Measurements from ENCODE around the gene DARS1.
"Not testable (repeated sequence)": the region's sequence is repeated elsewhere in the genome, so short reads cannot be mapped to it uniquely, and the experiment has no call there.

DARS1 gene

GRCh38 chr2:135980434-135981079, 4.9 kb downstream of the DARS1 start:
- Histone ChIP-seq H3K4me3 (ENCODE audit: low read depth in 1 of 2, low read length in 2 of 2) (no peak overlapping the region), H3K27me3 (ENCODE audit: low read depth, low read length) (no peaks in the 10 kb centered on the region), H3K36me3 (ENCODE audit: control insufficient read depth in 1 of 2, insufficient read depth in 2 of 2, low read length in 2 of 2) (peaks cover 19 to 24% of the 10 kb centered on the region in 2 donors), H3K27ac (ENCODE audit: low read length) (no peak overlapping the region), H3K4me1 (ENCODE audit: control insufficient read depth in 1 of 2, insufficient read depth in 2 of 2, low read length in 2 of 2) (peaks cover 7 to 30% of the 10 kb centered on the region in 2 donors), H3K9me3 (ENCODE audit: control insufficient read depth in 1 of 2, low read length in 2 of 2) (no peaks in the 10 kb centered on the region)

DNA sequence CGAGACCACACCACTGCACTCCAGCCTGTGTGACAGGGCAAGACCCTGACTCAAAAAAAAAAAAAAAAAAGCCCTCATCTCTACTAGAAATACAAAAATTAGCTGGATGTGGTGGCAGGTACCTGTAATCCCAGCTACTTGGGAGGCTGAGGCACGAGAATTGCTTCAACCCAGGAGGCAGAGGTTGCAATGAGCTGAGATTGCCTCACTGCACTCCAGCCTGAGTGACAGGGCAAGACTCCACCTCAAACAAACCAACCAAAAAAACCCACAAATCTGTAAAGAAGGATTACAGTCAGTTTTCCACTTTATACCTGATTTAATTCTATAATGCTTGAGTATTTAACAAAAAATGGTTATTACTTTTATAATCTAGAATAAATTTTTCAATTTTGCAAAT, 9.7 kb downstream of the DARS1 start:
- Histone ChIP-seq H3K27me3 (ENCODE audit: low read depth, low read length) (no peaks in the 10 kb centered on the region), H3K4me3 (ENCODE audit: low read depth in 1 of 2, low read length in 2 of 2) (no peak overlapping the region), H3K36me3 (ENCODE audit: control insufficient read depth in 1 of 2, insufficient read depth in 2 of 2, low read length in 2 of 2) (peaks cover 19 to 32% of the 10 kb centered on the region in 2 donors), H3K4me1 (ENCODE audit: control insufficient read depth in 1 of 2, insufficient read depth in 2 of 2, low read length in 2 of 2) (peaks cover 0 to 13% of the 10 kb centered on the region in 2 donors), H3K9me3 (ENCODE audit: control insufficient read depth in 1 of 2, low read length in 2 of 2) (no peaks in the 10 kb centered on the region), H3K27ac (ENCODE audit: low read length) (no peak overlapping the region)

- H3K4me1 ChIP-seq (ENCODE audit: control insufficient read depth in 1 of 2, insufficient read depth in 2 of 2, low read length in 2 of 2) = no peaks in the 10 kb centered on the region
- H3K9me3 ChIP-seq (ENCODE audit: control insufficient read depth in 1 of 2, low read length in 2 of 2) = no peaks in the 10 kb centered on the region
- peaks cover 18 to 32% of the 10 kb centered on the region in 2 donors for H3K36me3 ChIP-seq (ENCODE audit: control insufficient read depth in 1 of 2, insufficient read depth in 2 of 2, low read length in 2 of 2)
- no peak overlapping the region for H3K27ac ChIP-seq (ENCODE audit: low read length)
- H3K27me3 ChIP-seq (ENCODE audit: low read depth, low read length) = no peaks in the 10 kb centered on the region
- no peak overlapping the region for H3K4me3 ChIP-seq (ENCODE audit: low read depth in 1 of 2, low read length in 2 of 2)
These were observed 11.4 kb downstream of the DARS1 start for GRCh38 chr2:135974036-135974435.

GRCh38 chr2:135969655-135970387, 15.6 kb downstream of the DARS1 start:
- no peak overlapping the region for H3K4me3 ChIP-seq (ENCODE audit: low read depth in 1 of 2, low read length in 2 of 2)
- H3K36me3 ChIP-seq (ENCODE audit: control insufficient read depth in 1 of 2, insufficient read depth in 2 of 2, low read length in 2 of 2) = peaks cover 9 to 15% of the 10 kb centered on the region in 2 donors
- no peak overlapping the region for H3K27ac ChIP-seq (ENCODE audit: low read length)
- H3K27me3 ChIP-seq (ENCODE audit: low read depth, low read length) = no peaks in the 10 kb centered on the region
- H3K4me1 ChIP-seq (ENCODE audit: control insufficient read depth in 1 of 2, insufficient read depth in 2 of 2, low read length in 2 of 2) = no peaks in the 10 kb centered on the region
- no peaks in the 10 kb centered on the region for H3K9me3 ChIP-seq (ENCODE audit: control insufficient read depth in 1 of 2, low read length in 2 of 2)

GRCh38 chr2:135965756-135966155, 19.7 kb downstream of the DARS1 start:
- Histone ChIP-seq H3K4me3 (ENCODE audit: low read depth in 1 of 2, low read length in 2 of 2) (no peak overlapping the region), H3K9me3 (ENCODE audit: control insufficient read depth in 1 of 2, low read length in 2 of 2) (no peaks in the 10 kb centered on the region), H3K27ac (ENCODE audit: low read length) (no peak overlapping the region), H3K27me3 (ENCODE audit: low read depth, low read length) (no peaks in the 10 kb centered on the region), H3K36me3 (ENCODE audit: control insufficient read depth in 1 of 2, insufficient read depth in 2 of 2, low read length in 2 of 2) (peaks cover 0 to 5% of the 10 kb centered on the region in 2 donors), H3K4me1 (ENCODE audit: control insufficient read depth in 1 of 2, insufficient read depth in 2 of 2, low read length in 2 of 2) (no peaks in the 10 kb centered on the region)

GRCh38 chr2:135964404-135964803, 21.0 kb downstream of the DARS1 start:
- H3K9me3 ChIP-seq (ENCODE audit: control insufficient read depth in 1 of 2, low read length in 2 of 2); H3K27ac ChIP-seq (ENCODE audit: low read length); H3K27me3 ChIP-seq (ENCODE audit: low read depth, low read length); H3K4me3 ChIP-seq (ENCODE audit: low read depth in 1 of 2, low read length in 2 of 2); H3K4me1 ChIP-seq (ENCODE audit: control insufficient read depth in 1 of 2, insufficient read depth in 2 of 2, low read length in 2 of 2): not testable (repeated sequence)
- peaks cover 0 to 12% of the 10 kb centered on the region in 2 donors for H3K36me3 ChIP-seq (ENCODE audit: control insufficient read depth in 1 of 2, insufficient read depth in 2 of 2, low read length in 2 of 2)

GRCh38 chr2:135963841-135964240, 21.6 kb downstream of the DARS1 start:
- no peaks in the 10 kb centered on the region for H3K9me3 ChIP-seq (ENCODE audit: control insufficient read depth in 1 of 2, low read length in 2 of 2)
- no peak overlapping the region for H3K27ac ChIP-seq (ENCODE audit: low read length)

DNA sequence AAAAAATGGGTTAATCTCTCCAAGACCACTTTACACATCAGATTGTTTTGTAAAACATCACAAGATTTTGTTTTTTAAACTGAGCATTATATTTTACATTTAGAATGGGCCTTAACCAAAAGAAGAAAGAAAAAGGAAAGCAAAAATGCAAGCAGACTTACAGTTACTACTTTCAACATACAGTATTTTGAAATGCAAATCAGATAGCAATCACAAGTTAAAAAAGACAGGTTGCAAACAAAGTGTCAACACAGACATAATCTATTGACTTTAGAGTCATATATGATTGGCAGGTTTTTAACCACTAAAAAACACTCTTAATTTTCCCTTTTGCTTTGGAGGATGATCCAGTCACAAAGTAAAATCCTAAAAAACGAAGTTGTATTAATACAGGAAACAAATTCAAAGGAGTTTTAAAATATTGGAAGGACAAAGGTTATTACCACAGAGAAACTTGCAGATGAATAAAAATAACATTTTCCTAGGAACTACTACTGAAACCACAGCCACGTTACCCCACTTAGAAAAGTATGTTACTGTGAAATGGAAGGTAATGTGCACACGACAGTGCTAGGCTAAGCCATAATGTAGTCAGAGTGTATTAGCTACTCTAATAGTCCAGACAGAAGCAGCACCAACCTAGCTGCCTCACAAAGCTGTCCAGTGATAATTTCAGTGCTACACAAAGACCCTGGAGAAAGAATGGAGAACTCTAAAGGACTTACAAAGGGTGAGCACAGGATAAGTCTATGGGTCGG, 22.9 kb downstream of the DARS1 start:
- H3K36me3 ChIP-seq (ENCODE audit: control insufficient read depth in 1 of 2, insufficient read depth in 2 of 2, low read length in 2 of 2) = peaks cover 0 to 9% of the 10 kb centered on the region in 2 donors
- no peak overlapping the region for H3K4me3 ChIP-seq (ENCODE audit: low read depth in 1 of 2, low read length in 2 of 2)
- H3K27me3 ChIP-seq (ENCODE audit: low read depth, low read length) = no peaks in the 10 kb centered on the region
- H3K9me3 ChIP-seq (ENCODE audit: control insufficient read depth in 1 of 2, low read length in 2 of 2) = no peaks in the 10 kb centered on the region
- H3K27ac ChIP-seq (ENCODE audit: low read length) = no peak overlapping the region
- no peaks in the 10 kb centered on the region for H3K4me1 ChIP-seq (ENCODE audit: control insufficient read depth in 1 of 2, insufficient read depth in 2 of 2, low read length in 2 of 2)

More at GRCh38 chr2:135963841-135964240, 21.6 kb downstream of the DARS1 start:
- Histone ChIP-seq H3K4me1 (ENCODE audit: control insufficient read depth in 1 of 2, insufficient read depth in 2 of 2, low read length in 2 of 2) (no peaks in the 10 kb centered on the region), H3K4me3 (ENCODE audit: low read depth in 1 of 2, low read length in 2 of 2) (no peak overlapping the region), H3K27me3 (ENCODE audit: low read depth, low read length) (no peaks in the 10 kb centered on the region), H3K36me3 (ENCODE audit: control insufficient read depth in 1 of 2, insufficient read depth in 2 of 2, low read length in 2 of 2) (peaks cover 0 to 12% of the 10 kb centered on the region in 2 donors)

GRCh38 chr2:135960656-135961551, 24.5 kb downstream of the DARS1 start:
- Histone ChIP-seq H3K9me3 (ENCODE audit: control insufficient read depth in 1 of 2, low read length in 2 of 2) (no peaks in the 10 kb centered on the region), H3K4me3 (ENCODE audit: low read depth in 1 of 2, low read length in 2 of 2) (no peak overlapping the region), H3K4me1 (ENCODE audit: control insufficient read depth in 1 of 2, insufficient read depth in 2 of 2, low read length in 2 of 2) (no peaks in the 10 kb centered on the region), H3K27me3 (ENCODE audit: low read depth, low read length) (no peaks in the 10 kb centered on the region), H3K27ac (ENCODE audit: low read length) (peak overlapping the region; percentile 10), H3K36me3 (ENCODE audit: control insufficient read depth in 1 of 2, insufficient read depth in 2 of 2, low read length in 2 of 2) (peaks cover 0 to 8% of the 10 kb centered on the region in 2 donors)

- H3K27me3 ChIP-seq (ENCODE audit: low read depth, low read length) = no peaks in the 10 kb centered on the region
- H3K9me3 ChIP-seq (ENCODE audit: control insufficient read depth in 1 of 2, low read length in 2 of 2) = no peaks in the 10 kb centered on the region
- no peak overlapping the region for H3K27ac ChIP-seq (ENCODE audit: low read length)
- H3K4me1 ChIP-seq (ENCODE audit: control insufficient read depth in 1 of 2, insufficient read depth in 2 of 2, low read length in 2 of 2) = no peaks in the 10 kb centered on the region
- H3K36me3 ChIP-seq (ENCODE audit: control insufficient read depth in 1 of 2, insufficient read depth in 2 of 2, low read length in 2 of 2) = peaks cover 0 to 6% of the 10 kb centered on the region in 2 donors
- H3K4me3 ChIP-seq (ENCODE audit: low read depth in 1 of 2, low read length in 2 of 2) = no peak overlapping the region
These were observed 25.3 kb downstream of the DARS1 start for GRCh38 chr2:135960150-135960549.

Data from muscle layer of duodenum (tissue), 2 donors.